ENCODE data around the gene RASA4B. TPM values are rescaled to one million over a fixed set of nuclear protein-coding genes. Genes with fewer than 3 reads are reported as not detected.

RASA4B gene
- total RNA-seq, 1 donor from 2014 or later, result 22.6 TPM

DNA sequence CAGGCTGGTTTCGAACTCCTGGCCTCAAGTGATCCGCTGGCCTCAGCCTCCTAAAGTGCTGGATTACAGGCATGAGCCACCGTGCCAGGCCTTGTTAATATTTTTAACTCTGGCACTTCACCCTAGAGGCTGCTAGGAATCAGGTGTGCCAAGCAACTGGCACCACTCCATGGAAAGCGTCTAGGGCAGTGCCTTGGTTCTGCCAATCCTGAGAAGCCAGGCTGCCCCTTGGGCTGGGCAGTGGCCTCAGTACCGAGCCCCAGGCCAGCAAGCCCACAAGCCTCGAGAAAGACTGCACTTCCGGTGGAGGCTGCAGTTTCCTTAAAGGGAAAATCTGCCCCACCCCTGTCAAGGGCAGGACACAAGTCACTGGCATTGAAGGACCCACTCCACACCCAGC is 64.3 kb downstream of the RASA4B start:
- Histone ChIP-seq H3K9me3 (no peaks in the 10 kb centered on the region), H3K4me1 (no peaks in the 10 kb centered on the region), H3K4me3 (no peak overlapping the region), H3K27ac (no peak overlapping the region), H3K27me3 (ENCODE audit: low read depth) (no peaks in the 10 kb centered on the region), H3K36me3 (peaks cover 32% of the 10 kb centered on the region)
- intact Hi-C loops (cut with DNase I), result no loop called here
- TF ChIP-seq, protein P1, sequence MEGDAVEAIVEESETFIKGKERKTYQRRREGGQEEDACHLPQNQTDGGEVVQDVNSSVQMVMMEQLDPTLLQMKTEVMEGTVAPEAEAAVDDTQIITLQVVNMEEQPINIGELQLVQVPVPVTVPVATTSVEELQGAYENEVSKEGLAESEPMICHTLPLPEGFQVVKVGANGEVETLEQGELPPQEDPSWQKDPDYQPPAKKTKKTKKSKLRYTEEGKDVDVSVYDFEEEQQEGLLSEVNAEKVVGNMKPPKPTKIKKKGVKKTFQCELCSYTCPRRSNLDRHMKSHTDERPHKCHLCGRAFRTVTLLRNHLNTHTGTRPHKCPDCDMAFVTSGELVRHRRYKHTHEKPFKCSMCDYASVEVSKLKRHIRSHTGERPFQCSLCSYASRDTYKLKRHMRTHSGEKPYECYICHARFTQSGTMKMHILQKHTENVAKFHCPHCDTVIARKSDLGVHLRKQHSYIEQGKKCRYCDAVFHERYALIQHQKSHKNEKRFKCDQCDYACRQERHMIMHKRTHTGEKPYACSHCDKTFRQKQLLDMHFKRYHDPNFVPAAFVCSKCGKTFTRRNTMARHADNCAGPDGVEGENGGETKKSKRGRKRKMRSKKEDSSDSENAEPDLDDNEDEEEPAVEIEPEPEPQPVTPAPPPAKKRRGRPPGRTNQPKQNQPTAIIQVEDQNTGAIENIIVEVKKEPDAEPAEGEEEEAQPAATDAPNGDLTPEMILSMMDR (IDR thresholded peaks at IDR 0.05), result no peak
- DNase-seq (no peak), ATAC-seq (peak; percentile 19 to 61)

DNA sequence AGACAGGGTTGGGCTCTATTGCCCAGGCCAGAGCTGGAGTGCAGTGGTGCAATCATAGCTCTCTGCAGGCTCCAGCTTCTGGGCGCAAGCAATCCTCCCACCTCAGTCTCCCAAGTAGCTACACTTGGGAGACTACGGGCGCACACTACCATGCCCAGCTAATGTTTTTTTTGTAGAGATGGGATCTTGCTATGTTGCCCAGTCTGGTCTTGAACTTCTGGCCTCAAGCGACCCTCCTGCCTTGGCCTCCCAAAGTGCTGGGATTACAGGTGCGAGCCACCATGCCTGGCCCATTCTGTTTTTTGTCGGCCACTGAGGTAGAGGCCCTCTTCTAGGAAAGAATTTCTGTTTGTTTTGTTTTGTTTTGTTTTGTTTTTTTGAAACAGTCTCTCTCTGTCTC is 65.1 kb downstream of the RASA4B start:
- Histone ChIP-seq H3K27me3 (ENCODE audit: low read depth) (no peaks in the 10 kb centered on the region), H3K9me3 (no peaks in the 10 kb centered on the region), H3K36me3 (peaks cover 29% of the 10 kb centered on the region), H3K27ac (no peak overlapping the region), H3K4me1 (no peaks in the 10 kb centered on the region), H3K4me3 (no peak overlapping the region)
- ATAC-seq (no peak), DNase-seq (no peak)
- intact Hi-C loops (cut with DNase I), result no loop called here
- TF ChIP-seq, protein P1 (IDR thresholded peaks at IDR 0.05), result no peak

DNA sequence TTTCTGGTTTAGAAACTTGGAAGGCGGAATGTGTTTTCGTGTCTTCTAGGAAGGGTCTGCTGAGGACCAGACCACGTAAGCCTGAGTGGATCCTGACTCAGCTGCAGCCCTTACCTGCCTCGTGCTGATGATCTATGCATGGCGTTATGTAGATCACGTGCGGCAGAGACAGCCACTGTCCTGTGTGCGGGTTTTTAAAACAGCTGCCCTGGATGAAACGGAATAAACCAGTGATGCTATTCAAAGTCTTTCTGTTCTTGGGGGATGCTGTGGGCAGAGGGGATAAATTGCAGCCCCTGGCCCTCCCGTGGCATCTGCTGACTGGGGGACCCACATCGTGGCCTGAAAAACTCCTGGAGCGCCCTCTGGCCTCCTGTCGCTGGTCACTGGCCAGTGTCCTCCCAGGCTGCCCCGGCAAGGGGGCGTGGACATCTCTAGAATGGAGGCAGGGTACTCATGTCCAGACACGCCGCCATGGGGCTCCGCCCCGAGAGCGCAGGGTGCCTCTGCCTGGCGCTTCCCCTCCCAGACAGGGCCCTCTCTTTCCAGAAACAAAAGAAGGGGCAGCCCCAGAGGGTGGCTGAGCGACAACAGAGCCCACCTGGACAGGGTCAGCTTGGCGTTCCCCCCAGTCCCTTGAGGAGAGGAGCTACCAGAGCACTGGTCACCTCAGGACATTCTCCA is 66.1 kb downstream of the RASA4B start:
- intact Hi-C loops (cut with DNase I), result no loop called here
- DNase-seq, result no peak
- TF ChIP-seq, protein P1 (IDR thresholded peaks at IDR 0.05), result no peak
- Histone ChIP-seq H3K27me3 (ENCODE audit: low read depth) (no peaks in the 10 kb centered on the region), H3K9me3 (no peaks in the 10 kb centered on the region), H3K4me1 (no peaks in the 10 kb centered on the region), H3K36me3 (peaks cover 29% of the 10 kb centered on the region), H3K27ac (no peak overlapping the region), H3K4me3 (no peak overlapping the region)
- peak; percentile 4 to 38 for ATAC-seq

DNA sequence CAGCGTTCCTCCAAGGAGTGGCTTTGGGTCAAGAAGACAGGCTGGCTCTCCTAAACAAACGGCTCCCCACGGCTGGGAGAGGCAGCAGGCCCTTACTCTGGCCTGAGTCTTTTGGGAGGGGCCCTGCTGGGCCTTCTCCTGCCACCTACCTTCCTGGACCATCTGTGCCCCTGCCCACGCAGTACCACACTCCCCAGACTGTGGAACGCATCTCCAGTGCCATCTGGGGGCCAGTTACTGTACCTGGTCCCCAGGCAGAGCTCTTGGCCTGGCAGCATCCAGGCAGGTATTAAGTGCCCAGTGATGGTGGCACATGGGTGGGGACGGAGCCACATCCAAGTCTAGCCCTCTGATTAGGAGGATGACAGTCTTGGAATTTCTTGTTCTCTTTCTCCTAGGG is 67.3 kb downstream of the RASA4B start:
- TF ChIP-seq, protein P1 (IDR thresholded peaks at IDR 0.05), result peak; percentile 26
- Histone ChIP-seq H3K36me3 (peaks cover 25% of the 10 kb centered on the region), H3K4me1 (no peaks in the 10 kb centered on the region), H3K27me3 (ENCODE audit: low read depth) (no peaks in the 10 kb centered on the region), H3K4me3 (no peak overlapping the region), H3K27ac (no peak overlapping the region), H3K9me3 (no peaks in the 10 kb centered on the region)
- no peak for DNase-seq
- intact Hi-C loops (cut with DNase I), result no loop called here
- ATAC-seq, result peak; percentile 6 to 21

DNA sequence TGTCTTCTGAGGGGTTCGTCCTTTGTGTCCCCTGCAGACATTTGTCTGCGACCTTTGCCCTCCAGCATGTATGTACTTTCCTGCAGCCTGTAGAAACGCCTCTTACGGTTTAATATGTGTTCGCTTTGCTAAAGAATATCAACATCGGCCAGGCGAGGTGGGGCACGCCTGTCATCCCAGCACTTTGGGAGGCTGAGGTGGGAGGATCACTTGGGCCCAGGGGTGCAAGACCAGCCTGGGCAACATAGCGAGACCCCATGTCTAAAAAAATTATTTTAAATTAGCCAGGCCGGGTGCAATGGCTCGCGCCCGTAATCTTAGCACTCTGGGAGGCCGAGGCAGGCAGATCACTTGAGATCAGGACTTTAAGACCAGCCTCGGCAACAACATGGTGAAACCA is 68.4 kb downstream of the RASA4B start:
- Histone ChIP-seq H3K4me3 (no peak overlapping the region), H3K4me1 (no peaks in the 10 kb centered on the region), H3K27me3 (ENCODE audit: low read depth) (no peaks in the 10 kb centered on the region), H3K9me3 (no peaks in the 10 kb centered on the region), H3K27ac (no peak overlapping the region), H3K36me3 (peaks cover 30% of the 10 kb centered on the region)
- DNase-seq (no peak), ATAC-seq (no peak)
- intact Hi-C loops (cut with DNase I), result no loop called here
- TF ChIP-seq, protein P1 (IDR thresholded peaks at IDR 0.05), result no peak

Data from lower lobe of right lung (tissue), 2 donors.